Uterus (tissue), 4 donors: Measurements from ENCODE around the gene LRP11. TPM values are rescaled to one million over a fixed set of nuclear protein-coding genes. Genes with fewer than 3 reads are reported as not detected.

Source experiments
- DNase-seq, 2 donors: peaks; one replicate each; pipeline ENCODE4 v3.0.0-alpha.2; 2019 to 2020
- H3K27ac ChIP-seq, 2 donors: fragments of 200-600 bp; sonication (generic); 1 replicate in 1 of 2; 2 replicates in 1 of 2; pipeline ENCODE4 v1.5.1; 2016 to 2018
- H3K27me3 ChIP-seq, 2 donors: fragments of 200-600 bp; sonication (generic); one replicate each; pipeline ENCODE4 v1.5.1; 2018 to 2019; ENCODE audit warnings: control low read depth in 1 of 2
- H3K36me3 ChIP-seq, 2 donors: fragments of 200-600 bp; sonication (generic); one replicate each; pipeline ENCODE4 v1.5.1; 2019; ENCODE audit warnings: control low read depth in 1 of 2
- H3K4me1 ChIP-seq, 2 donors: fragments of 200-600 bp; sonication (generic); one replicate each; pipeline ENCODE4 v1.5.1; 2018 to 2019; ENCODE audit warnings: control low read depth in 1 of 2
- H3K4me3 ChIP-seq, 2 donors: fragments of 200-600 bp; sonication (generic); 1 replicate in 1 of 2; 2 replicates in 1 of 2; pipeline ENCODE4 v1.5.1; 2018 to 2019; ENCODE audit warnings: mild to moderate bottlenecking in 1 of 2
- H3K9me3 ChIP-seq, 2 donors: fragments of 200-600 bp; sonication (generic); one replicate each; pipeline ENCODE4 v1.5.1; 2019; ENCODE audit warnings: control low read depth in 1 of 2
- CTCF ChIP-seq, 4 experiments: fragments of 200-600 bp in 2 of 4; fragments of 450-650 bp in 2 of 4; sonication (generic) in 2 of 4; IDR thresholded peaks; one replicate each; pipeline ENCODE4 v1.5.1; 2016 to 2019; ENCODE audit warnings: antibody characterized with exemption in 4 of 4, mild to moderate bottlenecking in 2 of 4, moderate library complexity in 1 of 4
- POLR2A ChIP-seq, 2 donors: fragments of 450-650 bp; IDR thresholded peaks; one replicate each; pipeline ENCODE4 v1.6.1; 2016; ENCODE audit warnings: antibody characterized with exemption in 2 of 2, mild to moderate bottlenecking in 1 of 2, moderate library complexity in 1 of 2
- intact Hi-C: fragments of 100-400 bp; cut with DNase I; formaldehyde crosslinking; loops from one replicate; pipeline ENCODE4 v1.15.1; 2023; ENCODE audit warnings: low total_unique reads
- total RNA-seq, 4 donors: library from RNA; depleted of rRNA in 3 of 4; stranded (reverse); fragments of >200 nt in 3 of 4; gene quantifications; one replicate each; pipeline versions ENCODE4 v1.1.0 to v1.2.4, GENCODE V29; 2014 to 2023
- donor health status: DM: yes; HTN: yes; CAD: no.

Gene LRP11
- total RNA-seq, 4 donors from 2014 or later, result 22.0 to 61.7 (median 29.8) TPM

GRCh38 chr6:149843051-149843633, 21.0 kb downstream of the LRP11 start:
- peaks cover 0 to 10% of the 10 kb centered on the region in 2 donors for H3K4me1 ChIP-seq
- H3K27me3 ChIP-seq, result no peaks in the 10 kb centered on the region
- no peak overlapping the region for H3K4me3 ChIP-seq
- H3K9me3 ChIP-seq, result no peaks in the 10 kb centered on the region
- no peak overlapping the region for H3K27ac ChIP-seq
- H3K36me3 ChIP-seq, result no peaks in the 10 kb centered on the region
- TF ChIP-seq POLR2A (IDR thresholded peaks at IDR 0.05) (no peak), CTCF (IDR thresholded peaks at IDR 0.05) (no peak)
- DNase-seq, result no peak
- intact Hi-C loops, result no loop called here

- H3K27me3 ChIP-seq, result no peaks in the 10 kb centered on the region
- DNase-seq, result no peak
- H3K9me3 ChIP-seq, result no peaks in the 10 kb centered on the region
- no peak overlapping the region for H3K27ac ChIP-seq
- no peak for TF ChIP-seq CTCF (IDR thresholded peaks at IDR 0.05)
- TF ChIP-seq POLR2A (IDR thresholded peaks at IDR 0.05), result no peak
- H3K4me3 ChIP-seq, result no peak overlapping the region
- peaks cover 0 to 4% of the 10 kb centered on the region in 2 donors for H3K4me1 ChIP-seq
- intact Hi-C loops, result no loop called here
- H3K36me3 ChIP-seq, result no peaks in the 10 kb centered on the region
Observed at GRCh38 chr6:149842331-149842730, 21.8 kb downstream of the LRP11 start.

- intact Hi-C loops, result no loop called here
- H3K27me3 ChIP-seq, result no peaks in the 10 kb centered on the region
- TF ChIP-seq POLR2A (IDR thresholded peaks at IDR 0.05), result no peak
- peak; percentile 24 to 48 (median 34) for TF ChIP-seq CTCF (IDR thresholded peaks at IDR 0.05)
Observed at GRCh38 chr6:149840345-149841075, 23.6 kb downstream of the LRP11 start.

GRCh38 chr6:149834513-149835481, 29.4 kb downstream of the LRP11 start:
- intact Hi-C loops, result loop anchor here (5.0 kb wide), 1 partner anchor 93 kb away; no protein-coding TSS in a partner anchor
- no peak for TF ChIP-seq POLR2A (IDR thresholded peaks at IDR 0.05)
- peak; percentile 85 to 95 (median 90) for TF ChIP-seq CTCF (IDR thresholded peaks at IDR 0.05)
- Histone ChIP-seq H3K4me3 (no peak overlapping the region), H3K27me3 (no peaks in the 10 kb centered on the region), H3K27ac (no peak overlapping the region), H3K4me1 (no peaks in the 10 kb centered on the region), H3K36me3 (no peaks in the 10 kb centered on the region), H3K9me3 (no peaks in the 10 kb centered on the region)
- DNase-seq, result peak; percentile 56 to 61

More at GRCh38 chr6:149840345-149841075, 23.6 kb downstream of the LRP11 start:
- no peaks in the 10 kb centered on the region for H3K36me3 ChIP-seq
- H3K9me3 ChIP-seq, result no peaks in the 10 kb centered on the region
- peak; percentile 42 to 56 for DNase-seq
- H3K4me1 ChIP-seq, result no peaks in the 10 kb centered on the region
- H3K27ac ChIP-seq, result no peak overlapping the region
- no peak overlapping the region for H3K4me3 ChIP-seq
